ENCODE data around the gene NSD2. TPM values are rescaled to one million over a fixed set of nuclear protein-coding genes. Genes with fewer than 3 reads are reported as not detected.

Gene NSD2
- total and polyA plus RNA-seq, 9 of the 15 experiments (the other 6 are each of a cell fraction or from before 2014, with no cell fraction given) = 6.4 to 126 (median 58.8) TPM

GRCh38 chr4:1952058-1952700 is 81.0 kb downstream of the NSD2 start:
- ATAC-seq (no peak), DNase-seq (ENCODE audit: extremely low read depth in 1 of 4, low spot score in 3 of 4) (no peak), FAIRE-seq (no peak)
- no peak overlapping the region for H3K4me2 ChIP-seq (ENCODE audit: insufficient read depth, low read length)
- peaks cover 0 to 5% of the 10 kb centered on the region in 2 experiments; a peak in 1 of 5 replicates for H3K4me1 ChIP-seq (replicated peaks in 1 of 2; ENCODE audit: control insufficient read depth in 2 of 2, insufficient read depth in 2 of 2, low read length in 2 of 2)
- peaks cover 93% of the 10 kb centered on the region for H3K36me3 ChIP-seq (ENCODE audit: control insufficient read depth, insufficient read depth, low read length)
- H3K27ac ChIP-seq (ENCODE audit: extremely low read depth, low read depth, low read length) = no peak overlapping the region
- no peak overlapping the region for H2AFZ ChIP-seq (ENCODE audit: low read depth, low read length)
- 0 out of 4 replicates have a peak overlapping the region, but pooled peaks of 1 of the 2 experiments have one; percentile 43 for H3K9ac ChIP-seq (ENCODE audit: insufficient read depth in 1 of 2, low read depth in 2 of 2, low read length in 2 of 2)
- in situ Hi-C loops (cut with MboI) = no loop called here
- TF ChIP-seq HNRNPUL1 (IDR thresholded peaks at IDR 0.05; ENCODE audit: low read length) = no peak
- peak; percentile 54 for TF ChIP-seq RBM22 (IDR thresholded peaks at IDR 0.05; ENCODE audit: low read depth, low read length, poor library complexity, severe bottlenecking)
- TF ChIP-seq, protein P1, sequence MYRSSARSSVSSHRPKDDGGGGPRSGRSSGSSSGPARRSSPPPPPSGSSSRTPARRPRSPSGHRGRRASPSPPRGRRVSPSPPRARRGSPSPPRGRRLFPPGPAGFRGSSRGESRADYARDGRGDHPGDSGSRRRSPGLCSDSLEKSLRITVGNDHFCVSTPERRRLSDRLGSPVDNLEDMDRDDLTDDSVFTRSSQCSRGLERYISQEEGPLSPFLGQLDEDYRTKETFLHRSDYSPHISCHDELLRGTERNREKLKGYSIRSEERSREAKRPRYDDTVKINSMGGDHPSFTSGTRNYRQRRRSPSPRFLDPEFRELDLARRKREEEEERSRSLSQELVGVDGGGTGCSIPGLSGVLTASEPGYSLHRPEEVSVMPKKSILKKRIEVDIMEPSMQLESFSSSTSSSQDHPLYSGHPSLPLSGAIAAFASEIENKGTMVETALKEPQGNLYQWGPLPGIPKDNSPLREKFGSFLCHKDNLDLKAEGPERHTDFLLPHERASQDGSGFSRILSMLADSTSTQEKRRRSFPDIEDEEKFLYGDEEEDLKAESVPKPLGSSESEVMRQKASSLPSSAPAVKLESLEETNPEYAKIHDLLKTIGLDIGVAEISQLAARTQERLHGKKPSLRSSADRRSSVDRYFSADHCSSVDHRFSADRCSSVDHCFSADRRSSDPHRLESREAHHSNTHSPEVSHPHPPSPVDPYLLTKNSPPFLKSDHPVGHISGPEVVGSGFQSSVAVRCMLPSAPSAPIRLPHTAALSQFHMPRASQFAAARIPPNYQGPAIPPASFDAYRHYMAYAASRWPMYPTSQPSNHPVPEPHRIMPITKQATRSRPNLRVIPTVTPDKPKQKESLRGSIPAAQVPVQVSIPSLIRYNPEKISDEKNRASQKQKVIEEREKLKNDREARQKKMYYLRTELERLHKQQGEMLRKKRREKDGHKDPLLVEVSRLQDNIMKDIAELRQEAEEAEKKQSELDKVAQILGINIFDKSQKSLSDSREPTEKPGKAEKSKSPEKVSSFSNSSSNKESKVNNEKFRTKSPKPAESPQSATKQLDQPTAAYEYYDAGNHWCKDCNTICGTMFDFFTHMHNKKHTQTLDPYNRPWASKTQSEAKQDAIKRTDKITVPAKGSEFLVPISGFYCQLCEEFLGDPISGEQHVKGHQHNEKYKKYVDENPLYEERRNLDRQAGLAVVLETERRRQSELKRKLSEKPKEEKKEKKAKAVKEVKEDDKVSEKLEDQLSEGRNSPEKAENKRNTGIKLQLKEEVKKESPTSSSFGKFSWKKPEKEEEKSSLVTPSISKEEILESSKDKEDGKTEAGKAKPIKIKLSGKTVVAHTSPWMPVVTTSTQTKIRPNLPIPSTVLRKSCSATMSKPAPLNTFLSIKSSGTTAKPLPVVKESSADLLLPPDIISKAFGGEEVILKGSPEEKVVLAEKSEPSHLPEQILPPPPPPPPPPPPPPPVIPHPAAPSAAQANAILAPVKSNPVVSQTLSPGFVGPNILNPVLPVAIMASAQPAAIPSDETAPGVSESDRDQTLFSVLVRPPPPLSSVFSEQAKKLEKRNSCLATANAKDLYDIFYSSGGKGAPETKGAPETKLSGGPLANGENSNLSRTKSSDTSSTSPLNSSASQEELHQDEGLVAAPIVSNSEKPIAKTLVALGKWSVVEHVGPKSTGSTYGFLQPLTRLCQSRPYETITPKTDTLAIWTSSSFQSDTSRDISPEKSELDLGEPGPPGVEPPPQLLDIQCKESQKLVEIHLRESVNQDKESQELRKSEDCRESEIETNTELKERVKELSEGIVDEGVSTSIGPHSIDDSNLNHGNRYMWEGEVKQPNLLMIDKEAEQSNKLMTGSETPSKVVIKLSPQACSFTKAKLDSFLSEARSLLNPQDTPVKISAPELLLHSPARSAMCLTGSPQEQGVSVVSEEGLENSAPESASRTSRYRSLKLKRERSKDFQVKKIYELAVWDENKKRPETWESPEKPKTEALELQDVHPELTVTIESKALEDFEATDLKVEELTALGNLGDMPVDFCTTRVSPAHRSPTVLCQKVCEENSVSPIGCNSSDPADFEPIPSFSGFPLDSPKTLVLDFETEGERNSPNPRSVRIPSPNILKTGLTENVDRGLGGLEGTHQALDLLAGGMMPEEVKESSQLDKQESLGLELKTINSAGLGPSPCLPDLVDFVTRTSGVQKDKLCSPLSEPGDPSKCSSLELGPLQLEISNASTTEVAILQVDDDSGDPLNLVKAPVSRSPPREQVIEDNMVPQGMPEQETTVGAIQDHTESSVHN (IDR thresholded peaks at IDR 0.05; ENCODE audit: borderline replicate concordance in 1 of 2, low read depth in 1 of 2) = no peak
- no peak for TF ChIP-seq ARID1B (IDR thresholded peaks at IDR 0.05)
- TF ChIP-seq ZBTB1 (CRISPR knock-in tag; IDR thresholded peaks at IDR 0.05; ENCODE audit: borderline replicate concordance, low read depth) = no peak
- no peak for TF ChIP-seq ARID2 (IDR thresholded peaks at IDR 0.05)
- peak; percentile 46; the same call in 1 of the 2 replicates for TF ChIP-seq POLR2G (IDR thresholded peaks at IDR 0.05; ENCODE audit: low read depth, low read length)
- H3K9me1 ChIP-seq (ENCODE audit: control insufficient read depth, insufficient read depth, low read length) = no peaks in the 10 kb centered on the region
- no peaks in the 10 kb centered on the region for H3K9me3 ChIP-seq (replicated peaks; ENCODE audit: control insufficient read depth, insufficient read depth, low read depth, low read length)
- intact Hi-C loops (cut with micrococcal nuclease) = no loop called here
- POLR2A ChIA-PET = interaction anchor here (0.6 to 1.0 kb wide), 3 partner anchors 10 to 54 kb away, joined by 3 read pairs; no protein-coding TSS in a partner anchor
- H3K4me3 ChIP-seq = no peak overlapping the region
- 90% methylated on average over 18 of the region's 20 CpGs for WGBS (ENCODE audit: insufficient coverage, low coverage, missing lambda C conversion rate)
- CTCF ChIA-PET (ENCODE audit: low intra/inter-chr PET ratio) = no interaction called here
- H3K79me2 ChIP-seq (ENCODE audit: control insufficient read depth, insufficient read depth, low read length) = no peaks in the 10 kb centered on the region; the same call in 2 of the 3 replicates
- peaks cover 4% of the 10 kb centered on the region; the same call in 1 of the 2 replicates for H4K20me1 ChIP-seq (replicated peaks; ENCODE audit: control insufficient read depth, insufficient read depth, low read length)
- BruUV-seq (replicated peaks) = no TSS peak
- no peaks in the 10 kb centered on the region for H3K27me3 ChIP-seq (ENCODE audit: control insufficient read depth in 2 of 2, insufficient read depth in 2 of 2, low read length in 2 of 2)

Measured in K562 (cell line).